RWPE1 (cell line): Measurements from ENCODE around the gene STX3.
A peak's percentile ranks its signal among the peaks of the same experiment; 100 is the strongest.
"Not testable (repeated sequence)": the region's sequence is repeated elsewhere in the genome, so short reads cannot be mapped to it uniquely, and the experiment has no call there.

Experiments
- CTCF ChIA-PET: fragments of 350-600 bp; sonication (Branson Sonifier 250); formaldehyde crosslinking; extraction: SDS; loops from one replicate; lab custom pipeline; 2021; lab: Yijun Ruan, JAX
- POLR2A ChIA-PET: fragments of 400-600 bp; formaldehyde crosslinking; extraction: SDS; loops from one replicate; lab custom pipeline; 2020; ENCODE audit warnings: antibody characterized with exemption; ENCODE audit not compliant: low non-redundant PET; lab: Yijun Ruan, JAX
- DNase-seq: peaks from one replicate; pipeline ENCODE4 v3.0.0; 2012; ENCODE audit warnings: low spot score
- H3K27ac ChIP-seq: fragments of 450-650 bp; 2 replicates; pipeline ENCODE4 v1.5.1; 2017
- TF ChIP-seq, protein P1 (sequence below): fragments of 450-650 bp; conservative IDR thresholded peaks from 2 replicates; pipeline ENCODE4 v1.5.1; 2017; ENCODE audit warnings: low read depth, mild to moderate bottlenecking

Gene STX3

DNA sequence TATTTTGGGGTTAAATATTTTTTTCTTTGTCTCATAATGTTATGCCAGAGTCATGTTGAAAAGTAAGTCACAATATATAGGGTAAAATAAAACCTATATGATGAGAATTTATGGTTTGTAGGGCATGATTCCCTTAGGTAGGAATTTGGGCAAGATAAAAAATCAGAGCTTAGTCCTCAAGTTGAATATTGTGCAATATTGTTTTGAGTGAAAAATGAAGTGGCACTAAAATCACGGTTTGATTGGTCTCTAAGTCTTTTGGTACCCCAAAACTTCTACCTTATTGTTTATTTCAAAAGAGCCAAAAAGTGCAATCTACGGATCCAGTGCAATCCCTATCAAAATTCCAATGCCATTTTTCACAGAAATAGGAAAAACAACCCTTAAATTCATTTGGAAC is 57.0 kb downstream of the STX3 start:
- CTCF ChIA-PET, result interaction anchor here (0.7 kb wide), 1 partner anchor 53 kb away, joined by 7 read pairs; no protein-coding TSS in a partner anchor
- DNase-seq, result no peak
- POLR2A ChIA-PET, result no interaction called here
- H3K27ac ChIP-seq, result no peak overlapping the region
- TF ChIP-seq, protein P1, sequence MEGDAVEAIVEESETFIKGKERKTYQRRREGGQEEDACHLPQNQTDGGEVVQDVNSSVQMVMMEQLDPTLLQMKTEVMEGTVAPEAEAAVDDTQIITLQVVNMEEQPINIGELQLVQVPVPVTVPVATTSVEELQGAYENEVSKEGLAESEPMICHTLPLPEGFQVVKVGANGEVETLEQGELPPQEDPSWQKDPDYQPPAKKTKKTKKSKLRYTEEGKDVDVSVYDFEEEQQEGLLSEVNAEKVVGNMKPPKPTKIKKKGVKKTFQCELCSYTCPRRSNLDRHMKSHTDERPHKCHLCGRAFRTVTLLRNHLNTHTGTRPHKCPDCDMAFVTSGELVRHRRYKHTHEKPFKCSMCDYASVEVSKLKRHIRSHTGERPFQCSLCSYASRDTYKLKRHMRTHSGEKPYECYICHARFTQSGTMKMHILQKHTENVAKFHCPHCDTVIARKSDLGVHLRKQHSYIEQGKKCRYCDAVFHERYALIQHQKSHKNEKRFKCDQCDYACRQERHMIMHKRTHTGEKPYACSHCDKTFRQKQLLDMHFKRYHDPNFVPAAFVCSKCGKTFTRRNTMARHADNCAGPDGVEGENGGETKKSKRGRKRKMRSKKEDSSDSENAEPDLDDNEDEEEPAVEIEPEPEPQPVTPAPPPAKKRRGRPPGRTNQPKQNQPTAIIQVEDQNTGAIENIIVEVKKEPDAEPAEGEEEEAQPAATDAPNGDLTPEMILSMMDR, result no peak

DNA sequence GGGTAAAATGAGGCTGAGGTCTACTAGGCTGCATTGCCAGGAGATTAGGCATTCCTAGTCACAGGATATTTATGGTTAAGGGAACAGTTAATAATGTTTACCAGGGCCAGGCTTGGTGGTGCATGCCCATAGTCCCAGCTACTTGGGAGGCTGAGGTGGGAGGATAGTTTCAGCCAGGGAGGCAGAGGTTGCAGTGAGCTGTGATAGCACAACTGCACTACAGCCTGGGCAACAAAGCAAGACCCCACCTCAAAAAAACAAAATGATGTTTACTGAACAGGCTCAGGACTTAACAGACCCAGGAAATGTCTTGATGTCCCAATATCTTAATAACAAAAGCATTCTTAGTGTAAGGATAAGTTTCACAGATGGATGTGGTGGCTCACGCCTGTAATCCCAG is 58.2 kb downstream of the STX3 start:
- TF ChIP-seq, protein P1, result no peak
- no peak overlapping the region for H3K27ac ChIP-seq
- no peak for DNase-seq
- ChIA-PET POLR2A (no interaction called here), CTCF (no interaction called here)

DNA sequence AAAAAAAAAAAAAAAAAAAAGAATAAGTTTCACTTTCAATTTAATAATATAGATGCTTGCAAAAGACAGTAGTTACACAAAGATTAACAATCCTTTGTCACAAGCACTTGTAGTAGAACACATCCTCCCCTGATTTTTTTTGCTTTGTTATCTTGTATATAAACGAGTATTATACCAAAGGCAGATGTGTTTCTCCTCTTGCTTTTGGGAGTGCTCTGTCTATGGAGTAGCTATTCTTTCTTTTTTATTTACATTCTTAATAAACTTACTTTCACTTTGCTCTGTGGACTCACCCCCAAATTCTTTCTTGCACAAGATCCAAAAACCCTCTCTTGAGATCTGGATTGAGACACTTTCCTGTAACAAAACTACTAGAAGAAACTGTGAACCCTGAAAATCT is 58.8 kb downstream of the STX3 start:
- TF ChIP-seq, protein P1, result no peak
- CTCF ChIA-PET, result no interaction called here
- H3K27ac ChIP-seq, result no peak overlapping the region
- DNase-seq, result no peak
- POLR2A ChIA-PET, result no interaction called here

DNA sequence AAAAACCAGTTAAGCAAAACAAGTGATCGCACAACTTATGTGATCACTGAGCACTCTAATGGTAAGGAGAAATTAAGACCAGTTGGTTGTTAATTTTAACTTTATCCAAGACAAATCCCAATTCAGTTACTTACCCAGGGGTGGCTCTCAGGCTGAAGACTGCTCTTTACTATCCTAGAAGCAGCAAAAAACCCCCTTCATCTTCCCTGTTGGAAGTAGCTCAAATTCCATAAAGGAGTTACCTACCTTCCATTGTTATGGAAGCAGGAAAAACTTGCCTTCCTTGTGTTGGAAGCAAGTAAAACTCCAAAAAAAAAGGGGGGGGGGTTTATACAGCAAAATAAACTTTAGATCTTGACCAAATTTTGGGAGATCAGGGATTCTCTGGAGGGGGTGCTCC is 60.6 kb downstream of the STX3 start:
- ChIA-PET CTCF (no interaction called here), POLR2A (no interaction called here)
- no peak for DNase-seq
- H3K27ac ChIP-seq, result no peak overlapping the region
- TF ChIP-seq, protein P1, result no peak

DNA sequence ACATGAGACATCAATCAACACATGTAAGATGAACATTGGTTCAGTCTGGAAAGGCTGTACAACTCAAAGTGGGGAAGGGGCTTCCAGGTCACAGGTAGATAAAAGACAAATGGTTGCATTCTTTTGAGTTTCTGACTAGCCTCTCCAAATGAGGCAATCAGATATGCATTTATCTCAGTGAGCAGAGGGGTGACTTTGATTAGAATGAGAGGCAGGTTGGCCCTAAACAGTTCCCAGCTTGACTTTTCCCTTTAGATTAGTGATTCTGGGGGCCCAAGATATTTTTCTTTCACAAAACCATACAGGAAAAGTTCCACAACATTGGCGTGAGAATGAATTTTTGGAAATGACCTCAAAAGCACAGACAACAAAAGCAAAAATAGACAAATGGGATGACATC is 61.3 kb downstream of the STX3 start:
- DNase-seq, POLR2A ChIA-PET, H3K27ac ChIP-seq: not testable (repeated sequence)
- CTCF ChIA-PET, result interaction anchor here (1.3 kb wide), 1 partner anchor 102 kb away, joined by 5 read pairs; no protein-coding TSS in a partner anchor

DNA sequence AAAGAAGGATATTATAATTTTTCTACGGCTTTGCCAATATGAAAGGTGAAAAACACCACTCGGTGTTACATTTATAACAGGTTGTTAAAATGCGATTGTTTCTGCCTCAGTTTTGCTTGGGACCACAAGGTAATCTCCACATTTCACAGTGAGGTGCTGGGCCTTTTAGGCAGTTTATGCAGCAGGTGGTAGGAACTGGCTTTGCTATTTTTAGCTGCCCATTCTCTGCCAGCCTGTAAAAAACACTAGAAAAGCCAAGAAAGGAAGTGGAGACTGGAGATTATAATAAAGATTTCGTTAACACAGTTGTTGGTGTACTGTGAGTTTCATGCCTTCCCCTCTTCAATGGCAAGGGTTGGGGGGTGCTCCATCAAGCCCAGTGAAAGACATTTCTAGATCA is 63.4 kb downstream of the STX3 start:
- POLR2A ChIA-PET, result no interaction called here
- no peak for DNase-seq
- CTCF ChIA-PET, result no interaction called here
- H3K27ac ChIP-seq, result no peak overlapping the region
- TF ChIP-seq, protein P1, result no peak

DNA sequence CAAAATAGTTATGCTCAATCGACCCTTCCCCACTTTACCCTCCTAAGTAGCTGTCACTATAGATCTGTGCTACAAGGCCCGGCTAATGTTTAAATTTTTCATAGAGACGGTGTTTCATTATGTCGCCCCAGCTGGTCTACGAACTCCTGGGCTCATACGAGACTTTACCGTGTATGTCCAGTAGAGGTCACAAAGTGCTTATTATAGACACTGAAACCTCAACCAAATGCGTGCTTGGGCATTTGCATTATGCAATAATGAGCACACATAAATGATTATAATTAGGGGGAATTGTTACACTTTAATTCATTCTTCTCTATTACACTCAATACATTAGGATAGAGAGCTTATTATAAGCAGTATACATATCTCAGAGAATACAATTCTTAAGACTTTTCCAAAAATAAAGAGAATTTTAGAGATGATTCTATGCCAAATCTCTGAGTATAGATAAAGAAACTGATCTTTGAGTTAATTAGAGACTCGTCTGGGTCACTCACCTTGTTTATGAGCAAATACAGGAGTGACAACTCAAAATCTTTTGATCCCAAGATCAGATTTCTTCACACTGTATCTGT is 67.9 kb downstream of the STX3 start:
- ChIA-PET POLR2A (no interaction called here), CTCF (interaction anchor here (0.5 to 1.0 kb wide), 6 partner anchors 23 to 620 kb away, joined by 3 to 7 read pairs (median 4); no protein-coding TSS in a partner anchor)
- peak; percentile 56 for DNase-seq
- TF ChIP-seq, protein P1, result peak; percentile 72
- no peak overlapping the region for H3K27ac ChIP-seq
